D721Med (cell line): ENCODE results near the gene ZNF761.
"Not testable (repeated sequence)": the region's sequence is repeated elsewhere in the genome, so short reads cannot be mapped to it uniquely, and the experiment has no call there.

ENCODE experiments used
- DNase-seq: peaks from one replicate; pipeline ENCODE4 v3.0.0; 2011; ENCODE audit warnings: low spot score; ENCODE audit not compliant: insufficient read length
- FAIRE-seq: peaks from 2 replicates; lab custom pipeline; 2011; peaks lifted over from hg19 to GRCh38; lab: Jason Lieb, UNC
- CTCF ChIP-seq: IDR thresholded peaks from 2 replicates; pipeline ENCODE4 v1.5.1; 2012; ENCODE audit warnings: mild to moderate bottlenecking, control low read depth; ENCODE audit not compliant: insufficient read depth; ENCODE audit errors: missing control alignments

Gene ZNF761

GRCh38 chr19:53394974-53395839 is 36.6 kb upstream of the ZNF761 start, which contains the start of gene ZNF765:
Gene ZNF765, plus strand, starts transcription at chr19:53395149. Its CDS starts 2,867 bp downstream, at chr19:53398016.
- no peak for FAIRE-seq
- TF ChIP-seq CTCF, result peak; percentile 30

GRCh38 chr19:53395840-53396524 is 35.8 kb upstream of the ZNF761 start:
- FAIRE-seq, DNase-seq: not testable (repeated sequence)

More at GRCh38 chr19:53394974-53395839, 36.6 kb upstream of the ZNF761 start, which contains the start of gene ZNF765:
- DNase-seq, result peak; percentile 53

- DNase-seq, result no peak
- no peak for TF ChIP-seq CTCF
- no peak for FAIRE-seq
Observed at GRCh38 chr19:53396525-53396868, 35.3 kb upstream of the ZNF761 start.

- FAIRE-seq, DNase-seq: not testable (repeated sequence)
Observed at GRCh38 chr19:53397918-53398317, 33.9 kb upstream of the ZNF761 start.

- no peak for DNase-seq
- FAIRE-seq, result no peak
- TF ChIP-seq CTCF, result no peak
Observed at GRCh38 chr19:53409505-53410204, 22.1 kb upstream of the ZNF761 start.

GRCh38 chr19:53420520-53421315 is 11.1 kb upstream of the ZNF761 start:
- not testable (repeated sequence) for FAIRE-seq, DNase-seq

- DNase-seq (no peak), FAIRE-seq (no peak)
- TF ChIP-seq CTCF, result no peak
Observed at GRCh38 chr19:53422551-53422950, 9.2 kb upstream of the ZNF761 start.

GRCh38 chr19:53423074-53423473 is 8.7 kb upstream of the ZNF761 start:
- not testable (repeated sequence) for FAIRE-seq, DNase-seq

GRCh38 chr19:53423680-53424079 is 8.1 kb upstream of the ZNF761 start:
- not testable (repeated sequence) for DNase-seq, FAIRE-seq
